H1 (cell line): ENCODE measurements around the gene AVPR2. TPM values are rescaled to one million over a fixed set of nuclear protein-coding genes. Genes with fewer than 3 reads are reported as not detected.
A peak's percentile ranks its signal among the peaks of the same experiment; 100 is the strongest.

Source experiments
- CTCF ChIA-PET: fragments of 300-600 bp; sonication (Branson Sonifier 250); formaldehyde crosslinking; loops from one replicate; lab custom pipeline; 2021; ENCODE audit not compliant: partially characterized antibody; lab: Charles Lee
- POLR2A ChIA-PET: fragments of 300-600 bp; sonication (Branson Sonifier 250); formaldehyde crosslinking; loops from one replicate; lab custom pipeline; 2021; ENCODE audit warnings: inconsistent platforms; ENCODE audit not compliant: partially characterized antibody; lab: Charles Lee
- DNase-seq, 2 experiments: peaks; one replicate each; pipeline versions ENCODE4 v3.0.0 to v3.0.0-alpha.2; 2010 to 2022; ENCODE audit warnings: low spot score in 2 of 2, low read depth in 1 of 2, mixed read lengths in 1 of 2
- FAIRE-seq: peaks from 2 replicates; lab custom pipeline; 2011; peaks lifted over from hg19 to GRCh38; lab: Jason Lieb, UNC
- H2AFZ ChIP-seq: 2 replicates; pipeline ENCODE4 v1.8.1; 2012; ENCODE audit warnings: low read length, inconsistent platforms
- H2AK5ac ChIP-seq: 2 replicates; pipeline ENCODE4 v1.6.1; 2013; ENCODE audit warnings: low read depth, low read length
- H2BK120ac ChIP-seq: replicated peaks from 2 replicates; pipeline ENCODE3; 2013; ENCODE audit warnings: low read depth, low read length, inconsistent platforms
- H2BK12ac ChIP-seq: 2 replicates; pipeline ENCODE4 v1.6.1; 2013; ENCODE audit warnings: low read depth, low read length
- H2BK15ac ChIP-seq: 2 replicates; pipeline ENCODE4 v1.6.1; 2013; ENCODE audit warnings: low read length
- H2BK20ac ChIP-seq: 2 replicates; pipeline ENCODE4 v1.6.1; 2013; ENCODE audit warnings: low read length
- H2BK5ac ChIP-seq: 2 replicates; pipeline ENCODE4 v1.6.1; 2013; ENCODE audit warnings: low read depth, low read length
- H3K14ac ChIP-seq: 2 replicates; pipeline ENCODE4 v1.6.1; 2013; ENCODE audit warnings: inconsistent platforms; ENCODE audit not compliant: insufficient read length
- H3K18ac ChIP-seq: 2 replicates; pipeline ENCODE4 v1.6.1; 2013; ENCODE audit warnings: low read length; ENCODE audit errors: extremely low read depth
- H3K23ac ChIP-seq: 2 replicates; pipeline ENCODE4 v1.6.1; 2013; ENCODE audit warnings: inconsistent platforms; ENCODE audit not compliant: insufficient read length
- H3K23me2 ChIP-seq: 2 replicates; pipeline ENCODE4 v1.6.1; 2013; ENCODE audit warnings: low read depth, low read length
- H3K27ac ChIP-seq: 2 replicates; pipeline ENCODE4 v1.6.1; 2011; ENCODE audit warnings: low read depth, low read length, inconsistent platforms
- H3K27me3 ChIP-seq, 4 experiments: replicated peaks in 1 of 4; 1 replicate in 1 of 4; 2 replicates in 3 of 4; pipeline versions ENCODE4 v1.6.1 to v1.8.1; 2011 to 2013; ENCODE audit warnings: low read length in 3 of 4, mild to moderate bottlenecking in 3 of 4, inconsistent platforms in 2 of 4, mixed read lengths in 2 of 4, moderate library complexity in 1 of 4; ENCODE audit not compliant: control insufficient read depth in 3 of 4, insufficient read depth in 3 of 4; ENCODE audit errors: extremely low read depth in 1 of 4
- H3K36me3 ChIP-seq, 4 experiments: 2 replicates each; pipeline versions ENCODE4 v1.6.1 to v1.8.1; 2011 to 2013; ENCODE audit warnings: mild to moderate bottlenecking in 4 of 4, low read length in 3 of 4, moderate library complexity in 2 of 4, control low read depth in 1 of 4, inconsistent platforms in 1 of 4; ENCODE audit not compliant: insufficient read depth in 4 of 4, control insufficient read depth in 2 of 4
- H3K4ac ChIP-seq: replicated peaks from 2 replicates; pipeline ENCODE3; 2013; ENCODE audit warnings: low read length, low read depth, mixed read lengths, inconsistent platforms; ENCODE audit not compliant: insufficient read length
- H3K4me1 ChIP-seq, 4 experiments: replicated peaks in 1 of 4; 1 replicate in 1 of 4; 2 replicates in 3 of 4; pipeline versions ENCODE4 v1.6.1 to v1.8.1; 2011 to 2013; ENCODE audit warnings: low read length in 3 of 4, inconsistent platforms in 2 of 4, mixed read lengths in 1 of 4; ENCODE audit not compliant: insufficient read depth in 4 of 4, control insufficient read depth in 3 of 4
- H3K4me2 ChIP-seq, 2 experiments: 2 replicates each; pipeline versions ENCODE4 v1.6.1 to v1.8.1; 2011 to 2013; ENCODE audit warnings: low read depth in 2 of 2, low read length in 2 of 2, control low read depth in 1 of 2, inconsistent platforms in 1 of 2, mild to moderate bottlenecking in 1 of 2; ENCODE audit not compliant: insufficient read depth in 1 of 2
- H3K4me3 ChIP-seq, 4 experiments: fragments of 200-600, 300-600 bp in 1 of 4; sonication (generic), shearing (Covaris generic), sonication (Bioruptor Twin) in 1 of 4; 2 replicates each; pipeline versions ENCODE4 v1.5.1 to v1.8.1; 2011 to 2016; ENCODE audit warnings: low read length in 4 of 4, low read depth in 3 of 4, control low read depth in 2 of 4, inconsistent platforms in 2 of 4, mild to moderate bottlenecking in 2 of 4, mixed read lengths in 1 of 4, moderate library complexity in 1 of 4; ENCODE audit not compliant: insufficient read depth in 2 of 4; ENCODE audit errors: extremely low read depth in 1 of 4
- H3K56ac ChIP-seq: replicated peaks from 2 replicates; pipeline ENCODE3; 2013; ENCODE audit warnings: low read depth, mild to moderate bottlenecking, mixed read lengths, low read length, inconsistent platforms; ENCODE audit not compliant: insufficient read length
- H3K79me1 ChIP-seq: 2 replicates; pipeline ENCODE4 v1.6.1; 2013; ENCODE audit warnings: low read depth, low read length, control low read depth
- H3K79me2 ChIP-seq, 2 experiments: 2 replicates each; pipeline versions ENCODE4 v1.6.1 to v1.8.1; 2012 to 2013; ENCODE audit warnings: low read length in 2 of 2, mild to moderate bottlenecking in 2 of 2, inconsistent platforms in 1 of 2; ENCODE audit not compliant: insufficient read depth in 2 of 2, control insufficient read depth in 1 of 2
- H3K9ac ChIP-seq, 4 experiments: replicated peaks in 1 of 4; 1 replicate in 1 of 4; 2 replicates in 3 of 4; pipeline versions ENCODE4 v1.6.1 to v1.8.1; 2011 to 2013; ENCODE audit warnings: low read depth in 3 of 4, low read length in 3 of 4, control low read depth in 2 of 4, mild to moderate bottlenecking in 2 of 4, moderate library complexity in 2 of 4, inconsistent platforms in 1 of 4; ENCODE audit errors: extremely low read depth in 1 of 4
- H3K9me3 ChIP-seq, 2 experiments: 2 replicates each; pipeline versions ENCODE4 v1.6.1 to v1.8.1; 2012 to 2013; ENCODE audit warnings: mild to moderate bottlenecking in 2 of 2, moderate library complexity in 2 of 2, control low read depth in 1 of 2, inconsistent platforms in 1 of 2, low read depth in 1 of 2, low read length in 1 of 2, mixed read lengths in 1 of 2; ENCODE audit not compliant: insufficient read depth in 2 of 2
- H4K20me1 ChIP-seq, 2 experiments: replicated peaks in 1 of 2; 2 replicates each; pipeline versions ENCODE3 to v1.8.1; 2011 to 2013; ENCODE audit warnings: inconsistent platforms in 2 of 2, low read length in 2 of 2, mild to moderate bottlenecking in 1 of 2; ENCODE audit not compliant: insufficient read depth in 2 of 2, control insufficient read depth in 1 of 2
- H4K5ac ChIP-seq: 2 replicates; pipeline ENCODE4 v1.6.1; 2013; ENCODE audit warnings: low read length, low read depth, mixed read lengths, inconsistent platforms; ENCODE audit not compliant: insufficient read length
- H4K8ac ChIP-seq: 2 replicates; pipeline ENCODE4 v1.8.0; 2013; ENCODE audit warnings: mild to moderate bottlenecking, moderate library complexity, low read length, inconsistent platforms; ENCODE audit not compliant: insufficient read depth; ENCODE audit errors: extremely low read depth
- H4K91ac ChIP-seq: replicated peaks from 2 replicates; pipeline ENCODE3; 2013; ENCODE audit warnings: low read length, mixed read lengths, inconsistent platforms; ENCODE audit not compliant: insufficient read length
- SP2 ChIP-seq: IDR thresholded peaks from 2 replicates; pipeline ENCODE4 v1.6.1; 2012; ENCODE audit warnings: mild to moderate bottlenecking, low read length, inconsistent platforms
- WGBS, 2 experiments: shearing (Covaris generic) in 1 of 2; methylation state at CpG; one replicate each; pipeline versions ENCODE4 v1.1.6 to v1.1.7; 2013 to 2015; ENCODE audit warnings: low lambda C conversion rate in 2 of 2, mixed read lengths in 2 of 2, inconsistent platforms in 1 of 2, low coverage in 1 of 2, missing lambda C conversion rate in 1 of 2; ENCODE audit not compliant: insufficient replicate concordance in 2 of 2, insufficient coverage in 1 of 2, insufficient read length in 1 of 2; ENCODE audit errors: extremely low coverage in 1 of 2, missing lambda C conversion rate in 1 of 2; 5-methylcytosine and 5-hydroxymethylcytosine counted together
- polyA plus RNA-seq, 7 experiments: library from polyadenylated mRNA; depleted of rRNA in 3 of 7; stranded (reverse) in 5 of 7; unstranded in 2 of 7; fragments of >200 nt in 5 of 7; fragments of 200-250 nt in 2 of 7; gene quantifications; 1 replicate in 5 of 7; 2 replicates in 1 of 7; 4 replicates in 1 of 7; pipeline versions ENCODE4 v1.2.1 to v1.2.3, GENCODE V29; 2011 to 2013; ENCODE audit warnings: missing spikeins in 2 of 7, mixed read lengths in 2 of 7
- total RNA-seq: library from RNA; stranded (reverse); fragmentation: NEBNext Ultra II Directional; extraction: Animal tissue kit (Norgen Biotek cat#: 25700); gene quantifications from 2 replicates; pipeline ENCODE4 v1.2.1, GENCODE V29; 2021

AVPR2 gene
- total and polyA plus RNA-seq, 2 of the 8 experiments (the other 6 are each of a cell fraction or from before 2014, with no cell fraction given), result 0.09 TPM; not detected in 1

DNA sequence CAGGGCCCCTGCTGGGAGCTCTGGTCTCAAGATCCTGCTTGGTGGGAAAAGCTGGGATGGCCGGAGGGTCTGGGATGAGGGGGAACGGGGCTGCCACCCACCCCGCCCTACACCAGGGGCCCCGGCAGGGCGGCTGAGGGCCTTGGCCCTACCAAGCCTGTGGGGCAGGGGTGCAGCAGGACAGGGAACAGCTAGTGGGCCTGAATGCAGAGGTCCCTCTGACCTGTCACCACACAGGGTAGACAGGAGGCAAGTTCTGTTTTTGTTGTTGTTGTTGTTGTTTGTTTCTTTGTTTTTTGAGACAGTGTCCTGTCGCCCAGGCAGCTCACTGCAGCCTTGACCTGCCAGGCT lies 40.3 kb downstream of the AVPR2 start:
- no peak overlapping the region for H2BK20ac ChIP-seq
- no peak overlapping the region for H2BK12ac ChIP-seq
- H3K27ac ChIP-seq, result no peak overlapping the region
- no peaks in the 10 kb centered on the region for H3K79me2 ChIP-seq
- no peak overlapping the region for H2AK5ac ChIP-seq
- no peak overlapping the region for H4K5ac ChIP-seq
- DNase-seq, result no peak
- no peaks in the 10 kb centered on the region for H3K79me1 ChIP-seq
- no peak overlapping the region for H2BK120ac ChIP-seq
- no peak overlapping the region for H3K56ac ChIP-seq
- H3K9me3 ChIP-seq, result no peaks in the 10 kb centered on the region
- peaks cover 2 to 15% (median 7%) of the 10 kb centered on the region in 4 experiments; a peak in 6 of 7 replicates for H3K4me1 ChIP-seq
- 65% methylated on average over 5 of the region's 6 CpGs; no CpG with 5 or more reads in 1 of the 2 experiments for WGBS, 2 experiments
- no peak overlapping the region for H3K9ac ChIP-seq
- FAIRE-seq, result no peak
- CTCF ChIA-PET, result interaction anchor here (0.6 to 11.1 kb wide), 6 partner anchors 9 to 190 kb away, joined by 3 to 272 read pairs (median 10); partner anchors contain the start of genes ARHGAP4, HCFC1, NAA10 and PLXNB3
- H3K14ac ChIP-seq, result no peak overlapping the region
- H4K20me1 ChIP-seq, result peaks cover 0 to 1% of the 10 kb centered on the region in 2 experiments
- no peak overlapping the region for H2BK15ac ChIP-seq
- H3K4me2 ChIP-seq, result peak overlapping the region in 1 of 2 experiments; percentile 51; a peak in 2 of 4 replicates
- H4K8ac ChIP-seq, result no peak overlapping the region
- H3K36me3 ChIP-seq, result peaks cover 3 to 7% (median 4%) of the 10 kb centered on the region in 4 experiments; a peak in 4 of 8 replicates
- no peak overlapping the region for H4K91ac ChIP-seq
- no peak for TF ChIP-seq SP2
- TF ChIP-seq, all 59 proteins: peak for 0
- Histone ChIP-seq H2BK5ac (no peak overlapping the region), H3K27me3 (no peaks in the 10 kb centered on the region), H3K23me2 (no peaks in the 10 kb centered on the region), H3K4ac (no peak overlapping the region), H3K4me3 (peak overlapping the region in 1 of 4 experiments; percentile 51; a peak in 2 of 8 replicates), H3K18ac (no peak overlapping the region), H2AFZ (no peak overlapping the region), H3K23ac (no peak overlapping the region)
- POLR2A ChIA-PET, result interaction anchor here (0.7 to 18.9 kb wide), 8 partner anchors 10 to 117 kb away, joined by 3 to 231 read pairs (median 6); partner anchors contain the start of genes ARHGAP4, HCFC1 and NAA10
